Prostate gland (tissue), 2 donors: ENCODE data around the gene AGK.

Source experiments
- CTCF ChIP-seq, 4 experiments: fragments of 200-600 bp in 2 of 4; fragments of 450-650 bp in 2 of 4; sonication (generic) in 2 of 4; IDR thresholded peaks; 1 replicate in 3 of 4; 2 replicates in 1 of 4; pipeline ENCODE4 v1.5.1; 2016 to 2019; ENCODE audit warnings: antibody characterized with exemption in 4 of 4, mild to moderate bottlenecking in 2 of 4, moderate library complexity in 2 of 4
- POLR2A ChIP-seq: fragments of 450-650 bp; IDR thresholded peaks from one replicate; pipeline ENCODE4 v1.6.1; 2016; ENCODE audit warnings: antibody characterized with exemption, mild to moderate bottlenecking

DNA sequence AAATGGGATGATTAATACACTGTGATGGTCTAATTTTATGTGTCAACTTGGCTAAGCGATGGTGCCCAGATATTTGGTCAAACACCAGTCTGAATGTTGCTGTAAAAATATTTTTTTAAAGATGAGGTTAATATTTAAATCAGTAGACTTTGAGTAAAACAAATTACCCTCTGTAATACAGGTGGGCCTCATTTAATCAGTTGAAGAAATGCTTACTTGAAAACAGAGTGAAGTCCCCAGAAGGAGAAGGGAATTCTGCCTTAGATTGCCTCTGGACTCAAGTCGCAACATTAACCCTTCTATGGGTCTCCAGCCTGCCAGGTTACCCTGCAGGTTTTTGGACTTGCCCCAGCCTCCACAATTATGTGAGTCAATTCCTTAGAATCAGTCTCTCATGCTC, 49.8 kb upstream of the AGK start:
- TF ChIP-seq CTCF (IDR thresholded peaks at IDR 0.05), result no peak
- no peak for TF ChIP-seq POLR2A
